DLD1 (cell line): ENCODE data around the gene KLF16.
"Not testable (repeated sequence)": the region's sequence is repeated elsewhere in the genome, so short reads cannot be mapped to it uniquely, and the experiment has no call there.

Experiments
- in situ Hi-C: cut with HindIII; loops from 2 replicates; pipeline ENCODE4 v1.10.0; 2017; ENCODE audit warnings: low sequenced_read_pairs

The KLF16 gene

GRCh38 chr19:1884719-1885334 is 21.4 kb upstream of the KLF16 start:
- in situ Hi-C loops: no loop called here

- in situ Hi-C loops: no loop called here
These were observed 20.9 kb upstream of the KLF16 start for GRCh38 chr19:1884291-1884718.

DNA sequence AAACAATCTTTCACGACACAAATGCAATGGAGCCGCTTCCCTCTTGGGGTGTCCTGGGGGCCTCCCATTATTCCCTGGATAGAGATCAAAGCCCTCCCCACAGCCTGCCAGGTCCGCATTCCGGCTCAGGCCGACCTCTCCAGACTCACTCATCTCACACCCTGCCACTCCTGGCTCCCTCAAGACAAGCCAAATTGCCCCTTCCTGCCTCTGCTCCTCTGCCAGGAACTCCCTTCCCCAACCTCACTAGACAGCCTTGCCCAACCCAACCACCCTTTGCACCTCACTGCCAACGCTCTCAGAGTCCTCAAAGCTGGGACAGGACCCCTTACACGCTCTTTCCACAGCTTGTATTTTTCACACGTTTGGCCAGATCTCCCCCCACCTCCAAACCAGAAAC is 20.4 kb upstream of the KLF16 start:
- in situ Hi-C loops: no loop called here

DNA sequence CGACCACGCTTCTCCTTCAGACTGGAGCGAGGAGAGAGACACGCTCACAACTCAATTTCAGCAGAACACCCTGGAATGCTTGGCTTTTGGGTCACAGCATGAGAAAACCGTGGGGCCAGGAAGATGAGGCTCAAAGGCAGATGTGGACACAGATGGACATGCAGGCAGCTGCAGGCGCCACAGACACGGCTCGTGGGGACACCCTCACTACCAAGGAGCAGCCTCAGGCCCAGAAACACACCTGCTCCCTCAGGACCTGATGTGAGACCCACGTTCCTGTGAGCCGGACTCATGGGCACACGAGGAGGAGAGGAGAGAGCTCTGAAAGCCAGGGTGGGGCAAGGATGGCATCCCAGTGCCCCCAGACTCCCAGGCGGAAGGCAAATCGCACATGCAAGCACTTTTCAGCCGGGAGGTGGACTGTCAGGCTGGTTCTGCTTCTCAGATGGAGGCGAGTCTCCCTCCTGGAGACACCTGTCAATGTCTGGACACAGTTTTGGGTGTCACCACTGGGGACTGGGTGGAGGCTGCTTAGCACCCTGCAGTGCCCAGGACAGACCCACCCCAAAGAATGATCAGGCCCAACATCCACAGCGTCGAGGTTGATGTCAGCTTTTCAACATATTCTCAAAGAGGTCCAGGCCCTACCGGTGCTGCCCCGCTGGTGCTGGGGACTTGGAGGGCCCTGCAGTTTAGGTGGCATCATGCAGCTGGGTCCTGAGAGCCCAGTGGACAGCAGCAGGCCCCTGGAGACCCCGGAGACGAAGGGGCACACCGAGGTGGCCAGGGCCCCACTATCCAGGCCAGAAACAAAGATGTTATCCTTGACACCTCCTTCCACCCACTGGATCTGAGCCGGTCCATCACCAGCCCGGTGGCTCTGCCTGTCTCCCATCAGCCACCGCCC is 19.7 kb upstream of the KLF16 start:
- in situ Hi-C loops: no loop called here

GRCh38 chr19:1882089-1882785 is 18.9 kb upstream of the KLF16 start:
- in situ Hi-C loops: no loop called here

- in situ Hi-C loops: not testable (repeated sequence)
These were observed 18.2 kb upstream of the KLF16 start for GRCh38 chr19:1881393-1882088.

DNA sequence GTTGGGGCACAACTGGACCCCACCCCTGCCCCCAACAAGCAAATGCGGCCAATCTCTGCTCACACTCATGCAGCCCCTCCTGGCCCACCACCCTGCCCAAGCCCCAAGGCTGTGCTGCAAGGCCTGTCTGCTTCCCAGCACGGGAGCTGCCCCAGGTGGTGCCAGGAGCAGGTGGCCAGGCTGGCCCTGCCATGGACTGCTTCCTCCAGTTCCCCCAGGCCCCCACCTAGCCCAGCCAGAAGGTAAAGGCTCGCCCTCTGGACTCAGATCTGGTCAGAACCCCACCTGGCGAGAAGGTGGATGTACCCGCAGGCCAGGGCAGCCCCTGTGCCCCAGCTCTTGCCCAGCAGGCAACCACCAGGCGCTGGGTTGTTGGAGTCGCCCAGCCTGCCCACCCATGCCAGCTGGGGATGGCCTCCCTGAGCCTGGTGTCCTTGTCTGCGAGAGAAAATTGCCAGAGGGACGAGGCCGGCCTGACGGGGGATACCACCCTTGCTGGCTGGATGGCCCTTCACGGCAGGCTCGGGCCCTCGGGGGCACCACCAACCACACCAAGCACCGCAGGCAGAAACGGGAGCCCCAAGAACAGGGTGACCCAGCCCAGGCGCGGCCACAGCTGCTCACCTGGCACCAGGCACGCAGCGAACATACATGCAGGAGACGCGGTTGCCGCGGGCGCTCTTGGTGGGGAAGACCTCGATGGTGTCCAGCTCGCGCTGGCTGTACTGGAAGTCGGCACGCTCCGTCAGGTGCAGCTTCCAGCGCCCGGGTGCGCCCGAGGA is 17.4 kb upstream of the KLF16 start:
- in situ Hi-C loops: no loop called here

GRCh38 chr19:1879982-1880381 is 16.6 kb upstream of the KLF16 start:
- in situ Hi-C loops: not testable (repeated sequence)

DNA sequence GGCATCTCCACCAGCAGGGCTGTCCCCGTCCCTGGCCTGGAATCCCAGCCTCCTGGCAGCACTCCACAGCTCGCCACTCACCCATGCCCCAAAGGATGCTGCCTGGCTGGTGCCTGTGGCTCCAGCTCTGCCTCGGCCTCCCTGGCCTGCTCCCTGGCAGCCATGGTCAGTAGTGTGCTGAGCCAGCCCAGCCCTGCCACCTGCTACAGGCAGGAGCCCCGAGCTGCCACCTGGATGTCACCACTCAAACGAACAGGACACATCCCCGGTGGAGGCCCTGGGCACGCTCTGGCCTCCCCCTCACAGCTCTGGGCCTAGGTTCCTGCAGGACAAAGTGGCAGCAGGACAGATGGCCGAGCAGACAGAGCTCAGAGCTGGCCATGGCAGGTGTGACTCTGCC is 15.2 kb upstream of the KLF16 start:
- in situ Hi-C loops: not testable (repeated sequence)

DNA sequence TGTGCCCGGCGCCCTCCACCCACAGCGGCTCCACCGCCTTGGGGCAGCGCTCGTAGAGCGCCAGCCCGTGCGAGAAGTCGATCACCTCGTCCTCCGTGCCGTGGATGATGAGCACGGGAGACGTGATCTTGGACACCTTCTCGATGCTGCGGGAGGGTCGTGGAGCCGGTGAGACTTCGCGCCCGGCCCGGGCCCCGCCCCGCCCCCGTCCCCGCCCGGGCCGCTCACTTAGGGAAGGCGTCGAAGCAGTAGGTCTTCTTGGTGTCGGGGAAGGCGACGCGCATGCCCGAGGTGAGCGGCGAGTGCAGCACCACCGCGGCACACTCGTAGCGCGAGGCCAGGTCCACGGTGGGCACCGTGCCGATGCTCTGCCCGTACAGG is 13.9 kb upstream of the KLF16 start:
- in situ Hi-C loops: not testable (repeated sequence)

GRCh38 chr19:1876496-1877279 is 13.3 kb upstream of the KLF16 start:
- in situ Hi-C loops: not testable (repeated sequence)

GRCh38 chr19:1875646-1876495 is 12.5 kb upstream of the KLF16 start:
- in situ Hi-C loops: no loop called here

GRCh38 chr19:1875265-1875645 is 11.9 kb upstream of the KLF16 start:
- in situ Hi-C loops: not testable (repeated sequence)

GRCh38 chr19:1874554-1875185 is 11.3 kb upstream of the KLF16 start:
- in situ Hi-C loops: no loop called here

GRCh38 chr19:1873524-1874473 is 10.4 kb upstream of the KLF16 start:
- in situ Hi-C loops: no loop called here

GRCh38 chr19:1872807-1873523 is 9.6 kb upstream of the KLF16 start:
- in situ Hi-C loops: no loop called here
